CD4-positive, CD25-positive, alpha-beta regulatory T cell (primary cell): ENCODE data around the gene MTCH1. TPM values are rescaled to one million over a fixed set of nuclear protein-coding genes. Genes with fewer than 3 reads are reported as not detected.

Experiments used
- ATAC-seq, 2 donors: fragments of 150-1000 bp; cut with Tn5 transposase; one replicate each; pipeline ENCODE4 v1.10.0; 2021; ENCODE audit warnings: low read depth in 2 of 2, moderate number of reproducible peaks in 2 of 2, moderate library complexity in 1 of 2
- DNase-seq, 3 donors: peaks; one replicate each; pipeline versions ENCODE4 v3.0.0 to v3.0.0-alpha.2; 2012 to 2022; ENCODE audit warnings: mixed read lengths in 1 of 3
- H3K27ac ChIP-seq: one replicate; pipeline ENCODE4 v1.7.0; 2013; ENCODE audit warnings: mild to moderate bottlenecking, low read length; ENCODE audit not compliant: insufficient read depth, poor library complexity, severe bottlenecking
- H3K27me3 ChIP-seq: one replicate; pipeline ENCODE4 v1.7.0; 2013; ENCODE audit warnings: low read length; ENCODE audit not compliant: control insufficient read depth, insufficient read depth
- H3K36me3 ChIP-seq: one replicate; pipeline ENCODE4 v1.7.0; 2013; ENCODE audit warnings: mild to moderate bottlenecking, low read length, moderate library complexity; ENCODE audit not compliant: control insufficient read depth, insufficient read depth
- H3K4me1 ChIP-seq: 2 replicates; pipeline ENCODE4 v1.7.0; 2013; ENCODE audit warnings: mild to moderate bottlenecking, low read length; ENCODE audit not compliant: insufficient read depth, control insufficient read depth, poor library complexity, severe bottlenecking
- H3K4me3 ChIP-seq: one replicate; pipeline ENCODE4 v1.7.0; 2013; ENCODE audit warnings: low read depth, mild to moderate bottlenecking, low read length, moderate library complexity
- H3K9me3 ChIP-seq, 2 experiments: 1 replicate in 1 of 2; 2 replicates in 1 of 2; pipeline ENCODE4 v1.7.0; 2013; ENCODE audit warnings: low read length in 2 of 2, mild to moderate bottlenecking in 1 of 2, moderate library complexity in 1 of 2; ENCODE audit not compliant: control insufficient read depth in 2 of 2
- H3K27ac Mint-ChIP-seq, 3 donors: one replicate each; pipeline ENCODE4 v1.8.0; 2020 to 2022; ENCODE audit warnings: mild to moderate bottlenecking in 3 of 3, mixed read lengths in 3 of 3, moderate library complexity in 2 of 3
- H3K27me3 Mint-ChIP-seq: one replicate; pipeline ENCODE4 v1.8.0; 2022; ENCODE audit warnings: mild to moderate bottlenecking, mixed read lengths
- H3K36me3 Mint-ChIP-seq: one replicate; pipeline ENCODE4 v1.8.0; 2020; ENCODE audit warnings: mixed read lengths
- H3K4me1 Mint-ChIP-seq, 4 donors: one replicate each; pipeline ENCODE4 v1.8.0; 2020 to 2022; ENCODE audit warnings: mixed read lengths in 4 of 4, mild to moderate bottlenecking in 1 of 4
- H3K4me3 Mint-ChIP-seq, 4 donors: one replicate each; pipeline ENCODE4 v1.8.0; 2020 to 2022; ENCODE audit warnings: mild to moderate bottlenecking in 4 of 4, mixed read lengths in 4 of 4, moderate library complexity in 3 of 4
- H3K9me3 Mint-ChIP-seq, 7 donors: one replicate each; pipeline ENCODE4 v1.8.0; 2020 to 2022; ENCODE audit warnings: mixed read lengths in 7 of 7, mild to moderate bottlenecking in 3 of 7, moderate library complexity in 2 of 7
- polyA plus RNA-seq, 4 donors: library from polyadenylated mRNA; unstranded; fragments of 300-500 nt; fragmentation: Illumina TruSeq; gene quantifications; one replicate each; pipeline ENCODE4 v1.2.3, GENCODE V29; 2021
- total RNA-seq: library from RNA; stranded (reverse); gene quantifications from one replicate; pipeline ENCODE4 v1.2.3, GENCODE V29; 2022

Gene MTCH1
- total and polyA plus RNA-seq, 5 donors from 2014 or later, result 83.9 to 220 (median 92.5) TPM

DNA sequence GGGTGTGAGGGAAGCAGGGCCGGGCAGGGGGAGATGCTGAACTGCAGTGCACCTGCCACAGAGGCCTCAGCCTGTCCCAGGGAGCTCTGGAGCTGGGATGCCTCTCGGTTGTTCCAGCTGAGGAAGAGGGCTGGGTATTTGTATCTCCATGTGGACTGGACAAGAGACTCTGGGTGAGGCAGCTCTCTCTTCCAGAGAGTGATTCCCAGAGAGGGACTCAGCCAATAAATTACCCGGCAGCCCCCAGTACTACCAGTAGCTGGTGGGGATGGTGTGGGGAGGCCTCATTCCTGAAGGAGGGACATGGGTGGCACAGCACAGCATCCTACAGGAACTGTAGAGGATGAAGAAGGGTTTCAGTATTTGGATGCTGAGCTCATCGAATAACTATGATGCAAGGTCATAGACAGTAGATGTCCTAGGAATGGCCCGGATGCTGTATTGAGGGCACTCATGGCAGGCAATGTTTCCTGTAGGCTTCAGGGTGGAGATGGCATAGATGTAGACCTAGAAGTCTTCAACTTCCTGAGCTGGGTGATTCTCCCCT lies 20.9 kb upstream of the MTCH1 start:
- Mint-ChIP-seq H3K4me1 (peaks cover 6 to 19% (median 8%) of the 10 kb centered on the region in 4 donors), H3K27me3 (no peaks in the 10 kb centered on the region), H3K9me3 (no peaks in the 10 kb centered on the region), H3K27ac (peak overlapping the region in 1 of 3 donors; percentile 8), H3K4me3 (peak overlapping the region in 1 of 4 donors; percentile 10), H3K36me3 (no peaks in the 10 kb centered on the region)
- Histone ChIP-seq H3K4me1 (peaks cover 16% of the 10 kb centered on the region), H3K4me3 (no peak overlapping the region), H3K36me3 (no peaks in the 10 kb centered on the region), H3K27me3 (no peaks in the 10 kb centered on the region), H3K9me3 (no peaks in the 10 kb centered on the region), H3K27ac (no peak overlapping the region)
- ATAC-seq (no peak), DNase-seq (no peak)

DNA sequence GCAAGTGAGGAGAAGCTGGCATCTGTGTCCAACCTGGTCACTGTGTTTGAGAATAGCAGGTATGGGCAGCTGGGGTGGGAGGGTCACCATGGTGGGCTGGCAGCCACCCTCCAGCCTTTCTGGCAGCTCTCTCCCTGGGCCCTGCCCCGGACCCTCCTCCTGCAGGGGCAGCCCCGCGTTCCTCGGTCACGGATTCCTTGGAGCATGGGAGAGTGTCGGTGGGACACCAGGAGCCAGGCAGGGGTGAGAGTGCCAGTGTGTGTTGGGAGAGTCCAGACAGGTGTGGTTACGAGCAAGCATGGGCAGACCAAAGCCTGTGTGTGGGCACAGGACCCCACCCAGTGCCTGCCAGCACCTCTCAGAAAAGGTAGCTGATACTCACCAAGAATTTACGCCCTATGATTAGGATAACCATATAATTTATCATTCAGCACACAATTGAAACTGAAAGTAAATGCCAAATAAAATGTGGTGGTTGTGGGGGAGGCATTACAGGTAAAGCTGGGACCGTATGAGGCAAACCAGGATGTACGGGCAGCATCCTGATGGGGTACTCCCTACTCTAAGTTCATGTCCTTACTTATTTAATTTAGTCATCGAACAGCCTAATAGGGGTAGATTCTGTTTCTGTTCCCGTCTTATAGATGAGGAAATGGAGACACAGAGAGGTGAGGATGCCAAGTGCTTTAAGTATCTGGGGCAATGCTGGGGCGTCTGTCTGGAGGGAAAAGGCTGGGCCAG lies 20.0 kb upstream of the MTCH1 start:
- Mint-ChIP-seq H3K4me3 (peak overlapping the region; percentile 21 to 95 (median 32)), H3K4me1 (peaks cover 6 to 19% (median 8%) of the 10 kb centered on the region in 4 donors), H3K27ac (peak overlapping the region; percentile 8 to 89 (median 84)), H3K27me3 (no peaks in the 10 kb centered on the region), H3K36me3 (no peaks in the 10 kb centered on the region), H3K9me3 (no peaks in the 10 kb centered on the region)
- peak overlapping the region; percentile 58 for H3K4me3 ChIP-seq
- H3K36me3 ChIP-seq, result no peaks in the 10 kb centered on the region
- peak; percentile 26 to 33 for ATAC-seq
- no peaks in the 10 kb centered on the region for H3K27me3 ChIP-seq
- peak overlapping the region; percentile 23 for H3K27ac ChIP-seq
- peaks cover 16% of the 10 kb centered on the region for H3K4me1 ChIP-seq
- H3K9me3 ChIP-seq, result no peaks in the 10 kb centered on the region
- peak in 1 of 3 donors; percentile 46 for DNase-seq

DNA sequence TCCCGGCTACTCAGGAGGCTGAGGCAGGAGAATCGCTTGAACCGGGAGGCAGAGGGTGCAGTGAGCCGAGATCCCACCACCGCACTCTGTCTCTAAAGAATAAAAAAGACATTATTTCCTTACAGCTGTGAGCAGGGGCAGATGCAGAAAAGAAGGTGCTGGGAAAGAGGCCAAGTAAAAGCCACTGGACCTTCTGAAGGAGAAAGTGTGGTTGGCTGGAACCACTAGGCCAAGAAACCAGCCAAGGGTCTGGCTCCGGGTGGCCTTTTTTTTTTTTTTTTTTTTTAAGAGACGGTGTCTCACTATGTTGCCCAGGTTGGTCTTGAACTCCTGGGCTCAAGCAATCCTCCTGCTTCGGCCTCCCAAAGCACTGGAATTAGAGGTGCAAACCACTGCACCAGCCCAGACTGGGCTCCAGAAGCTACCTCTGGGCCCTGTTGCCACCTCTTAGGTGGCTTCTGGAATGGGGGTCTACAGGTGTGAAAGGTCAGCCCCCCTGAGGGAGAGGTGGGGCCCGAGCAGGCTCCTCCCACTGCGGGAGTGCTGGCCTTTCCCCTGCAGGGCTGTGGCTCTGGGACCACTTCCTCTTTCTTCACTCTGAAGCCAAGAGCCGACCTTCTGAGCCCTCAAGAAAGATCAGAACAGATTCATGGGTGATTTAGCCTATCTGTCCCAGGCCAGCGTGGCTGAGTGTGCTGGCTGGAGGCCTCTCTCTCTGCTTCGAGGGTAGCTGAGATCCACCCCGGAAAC lies 19.2 kb upstream of the MTCH1 start, which contains the start of gene FGD2:
Gene FGD2, plus strand, starts transcription at position 595 of the 750 bp plus-strand sequence. CDS start 163 bp downstream, outside the sequence.
- no peaks in the 10 kb centered on the region for H3K36me3 Mint-ChIP-seq
- Histone ChIP-seq H3K4me1 (peaks cover 16% of the 10 kb centered on the region), H3K9me3 (no peaks in the 10 kb centered on the region), H3K36me3 (no peaks in the 10 kb centered on the region), H3K27me3 (no peaks in the 10 kb centered on the region), H3K27ac (peak within 1 kb of the TSS; percentile 23), H3K4me3 (peak within 1 kb of the TSS; percentile 58)
- H3K9me3 Mint-ChIP-seq, result no peaks in the 10 kb centered on the region
- no peaks in the 10 kb centered on the region for H3K27me3 Mint-ChIP-seq
- H3K4me3 Mint-ChIP-seq, result peak within 1 kb of the TSS; percentile 21 to 95 (median 32)
- peak within 1 kb of the TSS; percentile 8 to 89 (median 84) for H3K27ac Mint-ChIP-seq
- DNase-seq (no peak), ATAC-seq (no peak)
- H3K4me1 Mint-ChIP-seq, result peaks cover 6 to 19% (median 8%) of the 10 kb centered on the region in 4 donors

DNA sequence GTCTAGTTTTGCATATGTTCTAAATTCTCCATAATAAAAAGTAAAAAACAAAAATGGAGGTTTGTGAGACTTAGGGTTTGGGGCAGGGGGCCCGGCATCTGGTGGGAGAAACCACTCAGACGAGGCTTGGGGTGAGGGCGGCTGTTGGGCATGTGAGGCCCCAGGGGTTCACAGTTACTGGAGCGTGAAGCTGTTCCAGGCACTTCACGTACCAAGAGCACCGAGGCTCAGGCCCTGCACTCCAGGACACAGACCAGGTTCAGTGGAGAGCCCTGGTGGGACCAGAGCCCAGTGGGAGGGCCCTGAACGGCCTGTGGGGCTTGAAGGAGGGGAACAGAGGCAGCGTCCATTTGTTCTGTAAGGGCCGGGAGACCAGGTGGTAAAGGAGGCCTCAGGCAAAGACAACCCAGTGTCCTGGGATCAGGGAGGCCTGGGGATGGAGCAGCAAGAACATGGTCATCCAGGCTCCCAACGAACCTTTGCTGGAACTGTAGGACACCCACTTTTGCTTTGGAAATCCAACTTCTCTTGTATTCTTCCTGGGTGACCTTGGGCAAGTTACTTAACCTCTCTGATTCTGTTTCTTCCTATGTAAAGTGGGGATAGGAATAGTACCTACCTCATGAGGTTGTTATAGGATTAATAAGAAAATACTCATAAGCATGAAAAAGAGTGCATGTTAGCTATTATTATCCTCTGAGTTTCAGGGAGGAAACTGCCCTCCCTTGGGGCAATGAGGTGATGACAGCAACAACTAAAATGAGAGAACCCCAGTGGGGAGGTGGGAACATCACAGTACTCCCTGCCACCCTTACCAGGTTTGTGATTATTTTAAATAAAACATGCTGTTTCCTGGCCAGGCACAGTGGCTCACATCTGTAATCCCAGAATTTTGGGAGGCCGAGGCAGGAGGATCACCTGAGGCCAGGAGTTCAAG lies 18.3 kb upstream of the MTCH1 start:
- DNase-seq (no peak), ATAC-seq (no peak)
- Histone ChIP-seq H3K27ac (no peak overlapping the region), H3K36me3 (no peaks in the 10 kb centered on the region), H3K9me3 (no peaks in the 10 kb centered on the region), H3K4me1 (peaks cover 16% of the 10 kb centered on the region), H3K4me3 (no peak overlapping the region), H3K27me3 (no peaks in the 10 kb centered on the region)
- H3K27me3 Mint-ChIP-seq, result no peaks in the 10 kb centered on the region
- no peak overlapping the region for H3K4me3 Mint-ChIP-seq
- no peaks in the 10 kb centered on the region for H3K9me3 Mint-ChIP-seq
- H3K36me3 Mint-ChIP-seq, result no peaks in the 10 kb centered on the region
- H3K27ac Mint-ChIP-seq, result peak overlapping the region in 2 of 3 donors; percentile 29 to 34
- peaks cover 6 to 19% (median 8%) of the 10 kb centered on the region in 4 donors for H3K4me1 Mint-ChIP-seq

DNA sequence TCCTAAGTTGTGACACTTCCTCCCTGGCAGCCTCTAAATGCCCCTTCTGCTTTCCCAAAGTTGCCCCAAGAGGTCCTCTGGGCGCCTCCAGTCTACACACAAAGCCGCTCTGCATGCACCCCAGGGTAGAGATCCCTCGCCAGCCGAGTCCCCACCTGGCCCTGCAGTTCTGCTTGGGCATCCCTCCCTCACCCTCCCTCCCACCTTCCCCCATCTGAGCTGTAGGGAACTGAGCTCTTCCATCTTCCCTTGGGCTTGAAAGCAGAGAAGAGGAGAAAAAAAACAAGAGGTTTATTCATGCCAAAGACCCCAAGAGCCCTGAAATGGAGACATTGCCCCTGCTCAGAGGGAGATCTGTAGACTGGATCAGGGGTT lies 13.7 kb upstream of the MTCH1 start:
- no peak overlapping the region for H3K27ac ChIP-seq
- H3K4me1 Mint-ChIP-seq, result no peaks in the 10 kb centered on the region
- H3K27ac Mint-ChIP-seq, result no peak overlapping the region
- no peak overlapping the region for H3K4me3 Mint-ChIP-seq
- H3K36me3 ChIP-seq, result no peaks in the 10 kb centered on the region
- no peak for DNase-seq
- no peaks in the 10 kb centered on the region for H3K9me3 ChIP-seq
- H3K27me3 ChIP-seq, result no peaks in the 10 kb centered on the region
- no peaks in the 10 kb centered on the region for H3K4me1 ChIP-seq
- no peaks in the 10 kb centered on the region for H3K9me3 Mint-ChIP-seq
- no peak overlapping the region for H3K4me3 ChIP-seq
- H3K36me3 Mint-ChIP-seq, result no peaks in the 10 kb centered on the region
- no peak for ATAC-seq
- H3K27me3 Mint-ChIP-seq, result peaks cover 9% of the 10 kb centered on the region

DNA sequence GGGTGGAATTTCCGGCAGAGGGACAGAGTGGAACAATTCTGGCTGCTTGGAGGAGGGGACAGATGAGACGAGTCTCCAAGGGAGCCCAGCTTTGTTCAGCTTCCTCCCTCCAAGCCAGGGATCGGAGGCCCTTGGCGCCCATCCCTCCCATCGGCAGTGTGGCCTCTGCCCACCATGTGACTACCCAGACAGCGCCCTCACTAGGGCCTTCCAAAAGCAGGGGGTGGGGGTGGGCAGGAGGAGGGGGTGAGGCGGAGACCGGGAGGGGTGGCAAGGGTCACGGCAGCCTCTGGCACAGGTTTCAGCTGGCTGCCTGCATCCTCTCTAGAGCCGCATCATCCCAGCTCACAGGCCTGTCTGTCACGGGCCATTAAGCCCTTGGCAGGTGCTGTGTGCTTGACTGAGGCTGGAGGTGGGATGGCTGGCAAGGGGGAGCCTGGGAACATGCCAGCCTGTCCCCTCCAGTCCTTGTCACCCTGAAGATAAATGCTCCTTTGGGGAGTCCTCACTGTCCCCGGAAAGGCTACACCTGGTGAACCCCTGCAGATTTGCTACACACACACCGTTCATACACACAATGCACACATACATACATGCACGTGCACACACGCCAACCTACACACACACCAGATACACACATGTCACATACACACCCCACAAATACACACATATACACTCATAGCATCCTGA lies 13.2 kb upstream of the MTCH1 start:
- H3K36me3 Mint-ChIP-seq, result no peaks in the 10 kb centered on the region

DNA sequence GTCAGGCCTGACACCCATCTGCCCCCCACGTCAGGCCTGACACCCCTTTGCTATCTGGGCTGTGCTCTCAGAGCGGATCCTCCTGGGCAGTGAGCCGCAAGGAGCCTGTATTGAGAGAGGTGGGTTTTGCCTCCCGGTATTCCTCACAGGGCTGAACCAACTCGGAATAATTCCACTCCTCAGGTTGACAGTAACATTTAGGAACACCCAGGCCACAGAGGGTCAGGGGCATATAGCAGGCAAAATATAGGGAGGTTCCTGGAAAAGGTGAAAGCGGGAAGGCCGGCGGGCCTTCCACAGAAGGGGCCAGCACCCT lies 12.7 kb upstream of the MTCH1 start:
- H3K4me1 ChIP-seq, result no peaks in the 10 kb centered on the region
- Mint-ChIP-seq H3K9me3 (no peaks in the 10 kb centered on the region), H3K4me1 (no peaks in the 10 kb centered on the region), H3K36me3 (no peaks in the 10 kb centered on the region), H3K27ac (no peak overlapping the region), H3K4me3 (no peak overlapping the region), H3K27me3 (peaks cover 9% of the 10 kb centered on the region)
- H3K4me3 ChIP-seq, result no peak overlapping the region
- H3K9me3 ChIP-seq, result no peaks in the 10 kb centered on the region
- no peak for DNase-seq
- H3K27ac ChIP-seq, result no peak overlapping the region
- no peaks in the 10 kb centered on the region for H3K27me3 ChIP-seq
- no peak for ATAC-seq
- H3K36me3 ChIP-seq, result no peaks in the 10 kb centered on the region

More for the DNA sequence above, 13.2 kb upstream of the MTCH1 start:
- Histone ChIP-seq H3K36me3 (no peaks in the 10 kb centered on the region), H3K27me3 (no peaks in the 10 kb centered on the region), H3K27ac (no peak overlapping the region), H3K4me1 (no peaks in the 10 kb centered on the region), H3K4me3 (no peak overlapping the region), H3K9me3 (no peaks in the 10 kb centered on the region)
- Mint-ChIP-seq H3K9me3 (no peaks in the 10 kb centered on the region), H3K27me3 (peaks cover 9% of the 10 kb centered on the region), H3K27ac (no peak overlapping the region), H3K4me1 (no peaks in the 10 kb centered on the region), H3K4me3 (no peak overlapping the region)
- no peak for DNase-seq
- no peak for ATAC-seq
